Testis (tissue), 3 donors: ENCODE measurements around the gene CA12. TPM values are rescaled to one million over a fixed set of nuclear protein-coding genes. Genes with fewer than 3 reads are reported as not detected.

Source experiments
- DNase-seq: peaks from one replicate; pipeline ENCODE4 v3.0.0-alpha.2; 2019
- H3K27ac ChIP-seq, 2 donors: fragments of 200-600 bp; sonication (generic); one replicate each; pipeline ENCODE4 v1.5.1; 2019
- H3K27me3 ChIP-seq: fragments of 200-600 bp; sonication (generic); one replicate; pipeline ENCODE4 v1.5.1; 2019
- H3K36me3 ChIP-seq: fragments of 200-600 bp; sonication (generic); one replicate; pipeline ENCODE4 v1.5.1; 2017; ENCODE audit warnings: low read depth; ENCODE audit errors: missing control alignments
- H3K4me1 ChIP-seq: fragments of 200-600 bp; sonication (generic); one replicate; pipeline ENCODE4 v1.5.1; 2019
- H3K4me3 ChIP-seq, 2 donors: fragments of 200-600 bp; sonication (generic); one replicate each; pipeline ENCODE4 v1.5.1; 2017 to 2019
- H3K9me3 ChIP-seq: fragments of 200-600 bp; sonication (generic); one replicate; pipeline ENCODE4 v1.5.1; 2017
- POLR2A ChIP-seq: fragments of 450-650 bp; IDR thresholded peaks from one replicate; pipeline ENCODE4 v1.6.1; 2017; ENCODE audit warnings: antibody characterized with exemption, mild to moderate bottlenecking, moderate library complexity
- WGBS, 2 donors: methylation state at CpG; one replicate each; pipeline ENCODE4 v1.1.5; 2018; 5-methylcytosine and 5-hydroxymethylcytosine counted together
- intact Hi-C: fragments of 100-400 bp; cut with DNase I; formaldehyde crosslinking; loops from one replicate; pipeline ENCODE4 v1.15.1; 2023; ENCODE audit warnings: low total_unique reads
- polyA plus RNA-seq: library from polyadenylated mRNA; stranded (reverse); fragments of 350-450 nt; fragmentation: Illumina TruSeq; extraction: RNeasy Lipid Tissue Mini Kit (QIAGEN cat#74804); gene quantifications from one replicate; pipeline ENCODE4 v1.2.3, GENCODE V29; 2014; ENCODE audit warnings: low read depth, low replicate concordance; ENCODE audit not compliant: insufficient read depth
- total RNA-seq, 2 donors: library from RNA; depleted of rRNA; stranded (reverse); fragments of >200 nt; gene quantifications; one replicate each; pipeline ENCODE4 v1.2.3, GENCODE V29; 2016
- TF ChIP-seq, protein P1 (sequence below), 3 experiments: fragments of 450-650 bp in 2 of 3; fragments of 200-600 bp in 1 of 3; sonication (generic) in 1 of 3; IDR thresholded peaks; one replicate each; pipeline ENCODE4 v1.5.1; 2016 to 2019; ENCODE audit warnings: antibody characterized with exemption in 3 of 3, mild to moderate bottlenecking in 2 of 3, moderate library complexity in 1 of 3

Gene CA12
- total and polyA plus RNA-seq, 3 donors from 2014 or later, result 0.55 to 8.0 (median 0.68) TPM

DNA sequence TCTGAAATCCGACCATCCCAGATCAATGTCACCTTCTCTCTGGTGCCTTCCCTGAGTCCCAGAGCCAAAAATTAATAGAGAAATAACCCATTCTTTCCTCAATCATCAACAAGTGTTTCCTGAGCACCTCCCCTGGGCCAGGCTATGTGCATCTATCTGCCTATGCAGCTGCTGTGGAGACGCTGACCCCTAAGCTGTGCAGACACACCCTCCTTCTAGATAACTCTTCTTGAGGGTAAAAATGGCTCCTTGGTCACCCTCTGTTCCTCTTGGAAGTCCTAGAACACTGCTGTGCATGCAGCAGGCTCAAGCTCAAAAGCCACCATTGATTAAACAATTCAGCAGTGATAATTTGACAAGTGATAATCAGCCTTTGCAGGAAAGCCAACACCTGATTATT, 18.4 kb downstream of the CA12 start:
- Histone ChIP-seq H3K36me3 (no peaks in the 10 kb centered on the region), H3K27ac (no peak overlapping the region), H3K4me3 (no peak overlapping the region), H3K4me1 (no peaks in the 10 kb centered on the region), H3K9me3 (no peaks in the 10 kb centered on the region), H3K27me3 (no peaks in the 10 kb centered on the region)
- no peak for TF ChIP-seq POLR2A
- TF ChIP-seq, protein P1, sequence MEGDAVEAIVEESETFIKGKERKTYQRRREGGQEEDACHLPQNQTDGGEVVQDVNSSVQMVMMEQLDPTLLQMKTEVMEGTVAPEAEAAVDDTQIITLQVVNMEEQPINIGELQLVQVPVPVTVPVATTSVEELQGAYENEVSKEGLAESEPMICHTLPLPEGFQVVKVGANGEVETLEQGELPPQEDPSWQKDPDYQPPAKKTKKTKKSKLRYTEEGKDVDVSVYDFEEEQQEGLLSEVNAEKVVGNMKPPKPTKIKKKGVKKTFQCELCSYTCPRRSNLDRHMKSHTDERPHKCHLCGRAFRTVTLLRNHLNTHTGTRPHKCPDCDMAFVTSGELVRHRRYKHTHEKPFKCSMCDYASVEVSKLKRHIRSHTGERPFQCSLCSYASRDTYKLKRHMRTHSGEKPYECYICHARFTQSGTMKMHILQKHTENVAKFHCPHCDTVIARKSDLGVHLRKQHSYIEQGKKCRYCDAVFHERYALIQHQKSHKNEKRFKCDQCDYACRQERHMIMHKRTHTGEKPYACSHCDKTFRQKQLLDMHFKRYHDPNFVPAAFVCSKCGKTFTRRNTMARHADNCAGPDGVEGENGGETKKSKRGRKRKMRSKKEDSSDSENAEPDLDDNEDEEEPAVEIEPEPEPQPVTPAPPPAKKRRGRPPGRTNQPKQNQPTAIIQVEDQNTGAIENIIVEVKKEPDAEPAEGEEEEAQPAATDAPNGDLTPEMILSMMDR (IDR thresholded peaks at IDR 0.05), result no peak
- intact Hi-C loops, result no loop called here
- no peak for DNase-seq
- WGBS, 2 donors, result 90 to 91% methylated on average over 2 of the region's 2 CpGs

- Histone ChIP-seq H3K4me1 (no peaks in the 10 kb centered on the region), H3K27me3 (no peaks in the 10 kb centered on the region), H3K27ac (no peak overlapping the region), H3K4me3 (no peak overlapping the region), H3K36me3 (no peaks in the 10 kb centered on the region), H3K9me3 (no peaks in the 10 kb centered on the region)
- intact Hi-C loops, result no loop called here
- WGBS, 2 donors, result 91 to 92% methylated on average over 7 of the region's 7 CpGs
- no peak for DNase-seq
- TF ChIP-seq POLR2A, result no peak
- TF ChIP-seq, protein P1 (IDR thresholded peaks at IDR 0.05), result no peak
Observed at GRCh38 chr15:63362885-63363284, 18.8 kb downstream of the CA12 start.

DNA sequence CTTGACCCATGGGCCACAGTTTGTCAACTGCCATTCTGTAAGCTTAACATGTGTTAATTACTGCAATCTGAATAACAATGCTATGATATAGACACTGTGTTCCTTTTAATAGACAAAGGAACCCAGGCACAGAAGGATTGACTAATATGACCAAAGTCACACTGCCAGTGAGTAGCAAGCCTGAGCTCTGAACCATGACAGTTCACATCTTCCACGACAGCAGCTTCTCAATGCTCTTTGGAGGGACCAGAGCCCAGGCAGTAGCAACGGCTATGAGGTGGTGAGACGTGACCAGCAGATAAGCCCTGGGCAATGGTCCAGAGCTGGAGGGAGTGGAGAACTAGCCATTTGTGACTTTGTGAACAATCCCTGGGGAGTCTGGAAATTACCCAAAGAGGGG, 19.4 kb downstream of the CA12 start:
- DNase-seq, result peak; percentile 71
- no peak overlapping the region for H3K27ac ChIP-seq
- no peak overlapping the region for H3K4me3 ChIP-seq
- TF ChIP-seq, protein P1 (IDR thresholded peaks at IDR 0.05), result no peak
- no peak for TF ChIP-seq POLR2A
- no peaks in the 10 kb centered on the region for H3K36me3 ChIP-seq
- H3K27me3 ChIP-seq, result no peaks in the 10 kb centered on the region
- intact Hi-C loops, result no loop called here
- no peaks in the 10 kb centered on the region for H3K9me3 ChIP-seq
- H3K4me1 ChIP-seq, result no peaks in the 10 kb centered on the region
- WGBS, 2 donors, result 42 to 76% methylated on average over 3 of the region's 3 CpGs

DNA sequence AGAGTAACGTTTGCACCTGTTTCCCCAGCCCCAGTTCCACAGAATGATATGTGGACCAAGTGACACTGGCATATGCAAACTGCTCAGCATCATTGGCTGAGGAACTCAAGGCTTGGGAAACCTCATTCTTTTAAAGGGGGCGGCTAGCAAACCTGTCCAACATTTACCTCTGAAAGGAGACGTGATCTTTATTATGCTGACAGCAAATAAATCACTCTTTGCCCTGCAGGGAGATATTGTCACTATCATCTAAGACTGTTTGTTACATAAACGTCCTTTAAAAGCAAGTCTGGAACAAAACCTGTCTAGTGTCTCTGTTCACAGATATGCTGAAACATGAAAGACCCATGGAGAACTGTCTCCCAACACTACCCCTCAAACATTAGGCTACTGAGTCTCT, 21.5 kb downstream of the CA12 start:
- H3K9me3 ChIP-seq, result no peaks in the 10 kb centered on the region
- intact Hi-C loops, result no loop called here
- H3K27me3 ChIP-seq, result no peaks in the 10 kb centered on the region
- 79 to 87% methylated on average over 4 of the region's 4 CpGs for WGBS, 2 donors
- DNase-seq, result no peak
- no peaks in the 10 kb centered on the region for H3K4me1 ChIP-seq
- no peaks in the 10 kb centered on the region for H3K36me3 ChIP-seq
- no peak overlapping the region for H3K4me3 ChIP-seq
- no peak overlapping the region for H3K27ac ChIP-seq
- TF ChIP-seq POLR2A, result no peak
- TF ChIP-seq, protein P1 (IDR thresholded peaks at IDR 0.05), result no peak

DNA sequence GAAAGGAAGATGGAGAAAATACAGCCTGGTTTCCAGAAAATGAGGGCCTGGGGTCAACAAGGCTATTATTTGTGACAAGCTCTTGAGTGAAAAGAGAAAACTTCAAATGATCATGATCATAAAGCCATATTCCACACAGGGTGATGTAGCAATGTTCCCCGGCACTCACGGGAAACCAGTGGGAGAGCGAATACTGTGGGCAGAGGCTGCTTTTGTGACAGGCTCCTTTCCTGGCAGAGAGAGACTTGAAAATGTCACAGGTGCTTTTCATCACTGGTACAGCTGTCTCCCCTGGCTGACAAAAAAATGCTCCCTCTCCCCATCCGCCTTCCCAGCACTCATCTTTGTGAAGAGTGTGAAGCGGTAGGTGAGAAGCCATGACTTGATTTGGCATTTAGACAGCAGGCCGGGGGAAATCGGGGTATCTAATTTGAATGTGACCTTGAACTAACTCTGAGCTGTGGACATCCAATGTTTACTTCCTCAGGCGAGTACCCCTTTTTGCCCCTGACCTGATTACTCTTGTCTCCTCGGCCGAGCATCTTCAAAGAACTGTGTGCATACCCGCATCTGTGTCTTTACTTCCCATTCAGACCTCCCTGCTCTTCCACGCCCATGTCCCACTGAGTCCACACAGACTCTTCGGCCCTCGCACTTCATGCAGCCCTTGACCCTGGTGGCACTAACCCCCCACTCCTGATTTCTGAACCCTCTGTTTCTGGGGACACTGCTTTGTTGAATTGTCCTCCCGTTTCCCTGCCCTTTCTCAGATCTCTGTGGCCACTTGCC, 23.2 kb downstream of the CA12 start:
- TF ChIP-seq, protein P1 (IDR thresholded peaks at IDR 0.05), result no peak
- no peak for TF ChIP-seq POLR2A
- H3K9me3 ChIP-seq, result no peaks in the 10 kb centered on the region
- no peaks in the 10 kb centered on the region for H3K4me1 ChIP-seq
- intact Hi-C loops, result no loop called here
- no peak for DNase-seq
- H3K36me3 ChIP-seq, result no peaks in the 10 kb centered on the region
- H3K27me3 ChIP-seq, result no peaks in the 10 kb centered on the region
- no peak overlapping the region for H3K4me3 ChIP-seq
- WGBS, 2 donors, result 73 to 84% methylated on average over 15 of the region's 15 CpGs
- no peak overlapping the region for H3K27ac ChIP-seq
